ENCODE data around the gene LCN6.

DNA sequence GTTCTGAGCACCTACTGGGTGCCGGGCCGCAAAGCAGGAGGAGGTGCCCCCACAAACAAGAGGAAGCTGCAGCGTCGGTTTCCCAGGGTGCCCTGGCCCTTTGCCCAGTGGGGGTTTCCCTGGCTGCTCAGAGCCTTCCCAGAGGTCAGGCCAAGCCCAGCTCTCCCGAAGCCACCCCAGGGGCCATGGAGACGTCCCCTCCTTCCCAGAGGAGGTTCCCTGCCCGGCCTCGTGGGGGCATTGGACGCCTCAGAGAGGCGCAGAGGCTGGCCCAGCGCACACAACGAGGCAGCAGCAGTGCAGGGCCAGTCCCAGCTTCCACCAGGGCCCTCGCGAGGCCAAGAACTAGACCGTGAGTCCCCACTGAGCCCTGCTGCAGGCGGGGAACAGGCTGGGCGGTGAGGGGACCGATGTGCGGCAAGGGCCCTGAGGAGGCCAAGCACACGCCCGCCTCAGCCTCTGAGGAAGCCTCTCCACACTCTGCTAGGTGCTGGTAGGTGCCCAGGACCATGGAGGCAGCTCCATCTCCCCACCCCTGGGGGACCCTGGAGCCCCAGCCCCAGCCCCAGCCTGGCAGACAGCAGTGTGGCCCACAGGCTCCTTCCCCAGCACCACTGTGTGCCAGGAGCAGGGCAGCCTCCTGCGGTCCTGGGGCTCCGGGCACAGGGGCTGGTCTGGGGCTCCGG lies 29.0 kb downstream of the LCN6 start:
- TF ChIP-seq SPI1 (IDR thresholded peaks at IDR 0.05; ENCODE audit: borderline replicate concordance, insufficient read depth, low read depth, low read length): no peak
- no peak for TF ChIP-seq ETV6 (conservative IDR thresholded peaks at IDR 0.05 in 1 of 2, IDR thresholded peaks at IDR 0.05 in 1 of 2; ENCODE audit: borderline replicate concordance in 1 of 2, low read depth in 1 of 2)
- TF ChIP-seq, protein P1, sequence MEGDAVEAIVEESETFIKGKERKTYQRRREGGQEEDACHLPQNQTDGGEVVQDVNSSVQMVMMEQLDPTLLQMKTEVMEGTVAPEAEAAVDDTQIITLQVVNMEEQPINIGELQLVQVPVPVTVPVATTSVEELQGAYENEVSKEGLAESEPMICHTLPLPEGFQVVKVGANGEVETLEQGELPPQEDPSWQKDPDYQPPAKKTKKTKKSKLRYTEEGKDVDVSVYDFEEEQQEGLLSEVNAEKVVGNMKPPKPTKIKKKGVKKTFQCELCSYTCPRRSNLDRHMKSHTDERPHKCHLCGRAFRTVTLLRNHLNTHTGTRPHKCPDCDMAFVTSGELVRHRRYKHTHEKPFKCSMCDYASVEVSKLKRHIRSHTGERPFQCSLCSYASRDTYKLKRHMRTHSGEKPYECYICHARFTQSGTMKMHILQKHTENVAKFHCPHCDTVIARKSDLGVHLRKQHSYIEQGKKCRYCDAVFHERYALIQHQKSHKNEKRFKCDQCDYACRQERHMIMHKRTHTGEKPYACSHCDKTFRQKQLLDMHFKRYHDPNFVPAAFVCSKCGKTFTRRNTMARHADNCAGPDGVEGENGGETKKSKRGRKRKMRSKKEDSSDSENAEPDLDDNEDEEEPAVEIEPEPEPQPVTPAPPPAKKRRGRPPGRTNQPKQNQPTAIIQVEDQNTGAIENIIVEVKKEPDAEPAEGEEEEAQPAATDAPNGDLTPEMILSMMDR (IDR thresholded peaks at IDR 0.05 in 2 of 3, conservative IDR thresholded peaks at IDR 0.05 in 1 of 3; ENCODE audit: control insufficient read depth in 2 of 3, extremely low read depth in 1 of 3, insufficient read depth in 1 of 3, low read depth in 3 of 3, low read length in 3 of 3): no peak
- TF ChIP-seq ATF2 (IDR thresholded peaks at IDR 0.05; ENCODE audit: low read length): no peak
- TF ChIP-seq JUNB (IDR thresholded peaks at IDR 0.05): no peak
- TF ChIP-seq, protein P2, sequence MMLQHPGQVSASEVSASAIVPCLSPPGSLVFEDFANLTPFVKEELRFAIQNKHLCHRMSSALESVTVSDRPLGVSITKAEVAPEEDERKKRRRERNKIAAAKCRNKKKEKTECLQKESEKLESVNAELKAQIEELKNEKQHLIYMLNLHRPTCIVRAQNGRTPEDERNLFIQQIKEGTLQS (IDR thresholded peaks at IDR 0.05; ENCODE audit: borderline replicate concordance, extremely low read depth, low read depth, low read length): no peak
- TF ChIP-seq, protein P3, sequence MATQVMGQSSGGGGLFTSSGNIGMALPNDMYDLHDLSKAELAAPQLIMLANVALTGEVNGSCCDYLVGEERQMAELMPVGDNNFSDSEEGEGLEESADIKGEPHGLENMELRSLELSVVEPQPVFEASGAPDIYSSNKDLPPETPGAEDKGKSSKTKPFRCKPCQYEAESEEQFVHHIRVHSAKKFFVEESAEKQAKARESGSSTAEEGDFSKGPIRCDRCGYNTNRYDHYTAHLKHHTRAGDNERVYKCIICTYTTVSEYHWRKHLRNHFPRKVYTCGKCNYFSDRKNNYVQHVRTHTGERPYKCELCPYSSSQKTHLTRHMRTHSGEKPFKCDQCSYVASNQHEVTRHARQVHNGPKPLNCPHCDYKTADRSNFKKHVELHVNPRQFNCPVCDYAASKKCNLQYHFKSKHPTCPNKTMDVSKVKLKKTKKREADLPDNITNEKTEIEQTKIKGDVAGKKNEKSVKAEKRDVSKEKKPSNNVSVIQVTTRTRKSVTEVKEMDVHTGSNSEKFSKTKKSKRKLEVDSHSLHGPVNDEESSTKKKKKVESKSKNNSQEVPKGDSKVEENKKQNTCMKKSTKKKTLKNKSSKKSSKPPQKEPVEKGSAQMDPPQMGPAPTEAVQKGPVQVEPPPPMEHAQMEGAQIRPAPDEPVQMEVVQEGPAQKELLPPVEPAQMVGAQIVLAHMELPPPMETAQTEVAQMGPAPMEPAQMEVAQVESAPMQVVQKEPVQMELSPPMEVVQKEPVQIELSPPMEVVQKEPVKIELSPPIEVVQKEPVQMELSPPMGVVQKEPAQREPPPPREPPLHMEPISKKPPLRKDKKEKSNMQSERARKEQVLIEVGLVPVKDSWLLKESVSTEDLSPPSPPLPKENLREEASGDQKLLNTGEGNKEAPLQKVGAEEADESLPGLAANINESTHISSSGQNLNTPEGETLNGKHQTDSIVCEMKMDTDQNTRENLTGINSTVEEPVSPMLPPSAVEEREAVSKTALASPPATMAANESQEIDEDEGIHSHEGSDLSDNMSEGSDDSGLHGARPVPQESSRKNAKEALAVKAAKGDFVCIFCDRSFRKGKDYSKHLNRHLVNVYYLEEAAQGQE (IDR thresholded peaks at IDR 0.05; ENCODE audit: low read depth, low read length): no peak
